Measurements from ENCODE around the gene KIF25. TPM values are rescaled to one million over a fixed set of nuclear protein-coding genes. Genes with fewer than 3 reads are reported as not detected.
"Not testable (repeated sequence)": the region's sequence is repeated elsewhere in the genome, so short reads cannot be mapped to it uniquely, and the experiment has no call there.

The KIF25 gene
- polyA plus RNA-seq, 2 of the 4 experiments (the other 2 are of a cell fraction): 0.06 to 0.13 TPM

DNA sequence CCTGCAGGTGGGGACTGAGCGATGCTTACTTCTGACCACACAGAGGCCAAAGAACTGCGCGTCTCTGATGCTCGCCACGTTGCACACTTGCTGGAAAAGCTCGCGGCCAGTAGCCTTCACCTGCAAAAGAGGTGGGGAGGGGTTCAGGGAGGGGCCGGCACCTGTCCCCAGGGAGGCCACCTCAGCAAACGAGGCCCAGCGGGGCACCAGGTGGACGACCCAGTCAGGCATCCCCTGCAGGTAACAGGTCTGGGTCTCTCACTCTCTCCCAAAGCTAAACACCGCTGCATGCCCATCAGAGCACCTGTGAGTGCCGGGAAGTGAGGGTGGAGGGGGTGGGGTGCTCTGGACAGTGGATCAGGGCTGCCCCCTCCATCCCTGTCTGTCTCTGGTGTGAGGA lies 77.7 kb downstream of the KIF25 start:
- H3K9me3 ChIP-seq: no peaks in the 10 kb centered on the region
- POLR2A ChIA-PET: no interaction called here
- ATAC-seq: no peak
- no peak overlapping the region for H3K4me2 ChIP-seq
- no peaks in the 10 kb centered on the region for H3K4me1 ChIP-seq
- no peak overlapping the region for H3K27ac ChIP-seq
- FAIRE-seq: no peak
- WGBS (ENCODE audit: missing lambda C conversion rate): 86% methylated on average over 6 of the region's 13 CpGs
- DNase-seq (ENCODE audit: low read depth in 1 of 2, low spot score in 1 of 2): no peak
- no peak overlapping the region for H3K4me3 ChIP-seq
- TF ChIP-seq MAFK (IDR thresholded peaks at IDR 0.05; ENCODE audit: partially characterized antibody) (no peak), MYC (IDR thresholded peaks at IDR 0.05; ENCODE audit: borderline replicate concordance, low read length) (no peak), E2F6 (IDR thresholded peaks at IDR 0.05; ENCODE audit: borderline replicate concordance, low read depth) (no peak), POLR2A (IDR thresholded peaks at IDR 0.05; ENCODE audit: low read length) (no peak), FOSL2 (IDR thresholded peaks at IDR 0.05) (no peak), FOSL2 (CRISPR knock-in tag; IDR thresholded peaks at IDR 0.05) (no peak), ESRRA (IDR thresholded peaks at IDR 0.05; ENCODE audit: borderline replicate concordance, low read length) (no peak), CHD4 (IDR thresholded peaks at IDR 0.05; ENCODE audit: borderline replicate concordance) (no peak), JUNB (IDR thresholded peaks at IDR 0.05) (no peak), ZC3H11A (IDR thresholded peaks at IDR 0.05) (no peak), CBX8 (IDR thresholded peaks at IDR 0.05) (no peak), MAZ (IDR thresholded peaks at IDR 0.05; ENCODE audit: borderline replicate concordance, low read depth, low read length) (no peak), RNF2 (IDR thresholded peaks at IDR 0.05; ENCODE audit: borderline replicate concordance, low read depth) (no peak), ATOH8 (CRISPR knock-in tag; IDR thresholded peaks at IDR 0.05; ENCODE audit: low read depth) (no peak), RFX5 (IDR thresholded peaks at IDR 0.05) (no peak), HDAC2 (IDR thresholded peaks at IDR 0.05) (no peak), EHMT2 (IDR thresholded peaks at IDR 0.05; ENCODE audit: low read depth) (no peak), ELK1 (IDR thresholded peaks at IDR 0.05; ENCODE audit: low read depth, low read length) (no peak), REST (IDR thresholded peaks at IDR 0.05) (no peak)
- TF ChIP-seq, protein P1, sequence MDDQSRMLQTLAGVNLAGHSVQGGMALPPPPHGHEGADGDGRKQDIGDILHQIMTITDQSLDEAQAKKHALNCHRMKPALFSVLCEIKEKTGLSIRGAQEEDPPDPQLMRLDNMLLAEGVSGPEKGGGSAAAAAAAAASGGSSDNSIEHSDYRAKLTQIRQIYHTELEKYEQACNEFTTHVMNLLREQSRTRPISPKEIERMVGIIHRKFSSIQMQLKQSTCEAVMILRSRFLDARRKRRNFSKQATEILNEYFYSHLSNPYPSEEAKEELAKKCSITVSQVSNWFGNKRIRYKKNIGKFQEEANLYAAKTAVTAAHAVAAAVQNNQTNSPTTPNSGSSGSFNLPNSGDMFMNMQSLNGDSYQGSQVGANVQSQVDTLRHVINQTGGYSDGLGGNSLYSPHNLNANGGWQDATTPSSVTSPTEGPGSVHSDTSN (IDR thresholded peaks at IDR 0.05): no peak
- CTCF ChIA-PET: no interaction called here

- no peak overlapping the region for H3K27ac ChIP-seq
- ATAC-seq: no peak
- ChIA-PET CTCF (no interaction called here), POLR2A (no interaction called here)
- no peak overlapping the region for H3K4me2 ChIP-seq
- WGBS (ENCODE audit: missing lambda C conversion rate): 77% methylated on average over 24 of the region's 34 CpGs
- H3K9me3 ChIP-seq: no peaks in the 10 kb centered on the region
- no peak for TF ChIP-seq ZSCAN20 (CRISPR knock-in tag; IDR thresholded peaks at IDR 0.05)
- TF ChIP-seq, protein P2, sequence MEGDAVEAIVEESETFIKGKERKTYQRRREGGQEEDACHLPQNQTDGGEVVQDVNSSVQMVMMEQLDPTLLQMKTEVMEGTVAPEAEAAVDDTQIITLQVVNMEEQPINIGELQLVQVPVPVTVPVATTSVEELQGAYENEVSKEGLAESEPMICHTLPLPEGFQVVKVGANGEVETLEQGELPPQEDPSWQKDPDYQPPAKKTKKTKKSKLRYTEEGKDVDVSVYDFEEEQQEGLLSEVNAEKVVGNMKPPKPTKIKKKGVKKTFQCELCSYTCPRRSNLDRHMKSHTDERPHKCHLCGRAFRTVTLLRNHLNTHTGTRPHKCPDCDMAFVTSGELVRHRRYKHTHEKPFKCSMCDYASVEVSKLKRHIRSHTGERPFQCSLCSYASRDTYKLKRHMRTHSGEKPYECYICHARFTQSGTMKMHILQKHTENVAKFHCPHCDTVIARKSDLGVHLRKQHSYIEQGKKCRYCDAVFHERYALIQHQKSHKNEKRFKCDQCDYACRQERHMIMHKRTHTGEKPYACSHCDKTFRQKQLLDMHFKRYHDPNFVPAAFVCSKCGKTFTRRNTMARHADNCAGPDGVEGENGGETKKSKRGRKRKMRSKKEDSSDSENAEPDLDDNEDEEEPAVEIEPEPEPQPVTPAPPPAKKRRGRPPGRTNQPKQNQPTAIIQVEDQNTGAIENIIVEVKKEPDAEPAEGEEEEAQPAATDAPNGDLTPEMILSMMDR (IDR thresholded peaks at IDR 0.05): no peak
- no peak for FAIRE-seq
- H3K4me1 ChIP-seq: no peaks in the 10 kb centered on the region
- no peak overlapping the region for H3K4me3 ChIP-seq
- DNase-seq (ENCODE audit: low read depth in 1 of 2, low spot score in 1 of 2): no peak
Measured at GRCh38 chr6:168075787-168076202, 78.3 kb downstream of the KIF25 start.

GRCh38 chr6:168077401-168077800 lies 79.9 kb downstream of the KIF25 start:
- not testable (repeated sequence) for H3K4me1 ChIP-seq; DNase-seq (ENCODE audit: low read depth in 1 of 2, low spot score in 1 of 2)
- CTCF ChIA-PET: interaction anchor here (1.0 to 1.6 kb wide), 2 partner anchors 10 to 17 kb away, joined by 3 to 5 read pairs; no protein-coding TSS in a partner anchor

More at GRCh38 chr6:168077401-168077800, 79.9 kb downstream of the KIF25 start:
- H3K9me3 ChIP-seq, H3K27ac ChIP-seq, H3K4me2 ChIP-seq, ATAC-seq, POLR2A ChIA-PET, FAIRE-seq, H3K4me3 ChIP-seq: not testable (repeated sequence)
- 81% methylated on average over 5 of the region's 7 CpGs for WGBS (ENCODE audit: missing lambda C conversion rate)

Data from A549 (cell line).